Measurements from ENCODE around the gene TRAF6.
"Not testable (repeated sequence)": the region's sequence is repeated elsewhere in the genome, so short reads cannot be mapped to it uniquely, and the experiment has no call there.

The TRAF6 gene, protein sequence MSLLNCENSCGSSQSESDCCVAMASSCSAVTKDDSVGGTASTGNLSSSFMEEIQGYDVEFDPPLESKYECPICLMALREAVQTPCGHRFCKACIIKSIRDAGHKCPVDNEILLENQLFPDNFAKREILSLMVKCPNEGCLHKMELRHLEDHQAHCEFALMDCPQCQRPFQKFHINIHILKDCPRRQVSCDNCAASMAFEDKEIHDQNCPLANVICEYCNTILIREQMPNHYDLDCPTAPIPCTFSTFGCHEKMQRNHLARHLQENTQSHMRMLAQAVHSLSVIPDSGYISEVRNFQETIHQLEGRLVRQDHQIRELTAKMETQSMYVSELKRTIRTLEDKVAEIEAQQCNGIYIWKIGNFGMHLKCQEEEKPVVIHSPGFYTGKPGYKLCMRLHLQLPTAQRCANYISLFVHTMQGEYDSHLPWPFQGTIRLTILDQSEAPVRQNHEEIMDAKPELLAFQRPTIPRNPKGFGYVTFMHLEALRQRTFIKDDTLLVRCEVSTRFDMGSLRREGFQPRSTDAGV

DNA sequence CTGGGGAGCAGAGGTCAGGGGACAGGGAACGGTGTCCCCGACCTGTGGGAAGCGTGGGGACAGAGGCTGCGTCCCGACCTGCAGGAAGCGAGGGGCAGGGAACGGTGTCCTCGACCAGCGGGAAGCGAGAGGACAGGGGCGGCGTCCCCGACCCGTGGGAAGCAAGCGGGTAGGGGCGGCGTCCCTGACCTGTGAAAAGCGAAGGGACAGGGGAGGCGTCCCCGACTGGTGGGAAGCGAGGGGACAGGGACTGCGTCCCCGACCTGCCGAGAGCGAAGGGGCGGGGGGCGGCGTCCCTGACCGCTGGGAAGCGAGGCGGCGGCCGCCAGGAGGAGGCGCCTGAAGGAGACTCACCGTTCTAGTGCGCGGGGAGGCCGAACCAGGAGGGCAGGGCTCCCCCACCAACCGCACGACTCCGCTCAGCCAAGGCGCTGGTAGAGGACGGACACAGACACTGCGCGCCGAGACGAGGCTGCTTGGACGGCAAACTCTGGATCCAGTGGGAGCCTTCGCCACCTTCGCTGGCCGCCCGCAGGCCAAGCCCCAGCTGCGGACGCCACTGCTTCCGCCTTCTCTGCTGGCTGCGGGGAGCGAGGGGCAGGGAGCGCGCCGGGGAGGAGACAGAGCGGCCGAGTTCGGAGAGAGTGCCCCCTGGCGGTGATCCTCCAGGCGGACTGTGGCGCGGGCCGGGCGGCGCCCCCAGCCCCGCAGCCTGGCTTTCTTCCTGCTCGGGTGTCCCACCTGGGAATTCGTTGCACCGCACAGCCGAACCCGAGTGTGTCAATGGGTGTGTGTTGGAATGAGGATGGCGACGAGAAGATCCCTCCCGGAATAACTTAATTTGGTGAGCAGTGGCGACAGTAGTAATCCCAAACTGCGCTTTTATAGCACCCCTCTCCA is at the start of gene TRAF6:
Gene TRAF6 (minus strand): TSS at position 579 of the 900 bp plus-strand sequence. CDS start 8,757 bp downstream, outside the sequence.
- peak; percentile 53 for DNase-seq

GRCh38 chr11:36558571-36559413 is 48.7 kb upstream of the TRAF6 start:
- no peak for DNase-seq

DNA sequence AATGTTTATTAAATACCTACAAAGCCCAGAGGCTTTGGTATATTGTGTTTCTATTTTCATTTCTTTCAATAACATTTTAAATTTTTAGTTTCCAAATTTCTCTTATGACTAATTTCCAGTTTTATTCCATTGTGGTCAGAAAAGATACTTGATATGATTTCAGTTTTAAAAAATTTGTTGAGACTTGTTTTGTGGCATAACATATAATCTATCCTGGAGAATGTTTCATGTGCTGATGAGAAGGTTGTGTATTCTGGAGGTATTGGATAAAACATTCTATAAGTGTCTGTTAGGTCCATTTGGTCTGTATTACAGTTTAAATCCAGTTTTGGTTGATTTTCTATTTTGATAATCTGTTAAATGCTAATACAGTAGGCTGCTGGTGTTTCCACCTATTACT is 47.9 kb upstream of the TRAF6 start:
- DNase-seq = no peak

- not testable (repeated sequence) for DNase-seq
Observed at GRCh38 chr11:36557390-36557789, 47.3 kb upstream of the TRAF6 start.

DNA sequence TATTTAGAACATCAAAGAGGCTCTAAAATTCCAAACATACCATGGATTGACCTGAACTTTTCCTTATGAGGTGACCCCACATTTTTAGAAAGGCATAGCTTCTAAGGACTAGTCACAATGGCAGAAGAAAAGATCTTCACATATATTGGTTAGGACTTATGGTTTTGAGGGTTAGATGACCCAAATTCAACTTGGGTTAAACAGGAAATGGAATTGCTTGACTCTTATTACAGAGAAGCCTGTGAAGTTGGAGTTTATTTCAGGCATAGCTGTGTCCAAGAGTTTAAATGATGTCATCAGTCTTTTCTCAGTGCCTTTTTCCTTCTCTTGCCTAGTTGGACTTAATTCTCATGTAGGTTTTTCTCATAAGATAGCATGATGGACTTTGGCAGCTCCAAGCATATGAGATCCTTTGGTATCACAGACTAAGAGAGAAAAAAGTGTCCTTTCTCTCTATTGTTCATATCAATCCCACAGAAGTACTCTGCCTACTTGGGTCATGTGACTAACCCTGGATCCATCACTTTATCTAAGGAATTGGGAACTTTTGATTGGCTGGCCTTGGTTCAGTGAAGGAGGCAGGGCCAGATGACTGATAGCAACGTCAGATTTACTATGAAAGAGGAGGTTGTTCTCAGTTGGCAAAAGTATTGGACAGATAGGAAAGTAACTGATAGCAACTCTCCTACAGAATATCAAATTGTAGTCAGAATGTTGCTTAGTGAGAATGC is 40.5 kb upstream of the TRAF6 start:
- DNase-seq = no peak

- DNase-seq = peak; percentile 9
Observed at GRCh38 chr11:36540998-36541397, 30.9 kb upstream of the TRAF6 start.

- DNase-seq = no peak
Observed at GRCh38 chr11:36534276-36534840, 24.3 kb upstream of the TRAF6 start.

- no peak for DNase-seq
Observed at GRCh38 chr11:36532941-36533601, 23.0 kb upstream of the TRAF6 start.

GRCh38 chr11:36530840-36531239 is 20.8 kb upstream of the TRAF6 start:
- no peak for DNase-seq

DNA sequence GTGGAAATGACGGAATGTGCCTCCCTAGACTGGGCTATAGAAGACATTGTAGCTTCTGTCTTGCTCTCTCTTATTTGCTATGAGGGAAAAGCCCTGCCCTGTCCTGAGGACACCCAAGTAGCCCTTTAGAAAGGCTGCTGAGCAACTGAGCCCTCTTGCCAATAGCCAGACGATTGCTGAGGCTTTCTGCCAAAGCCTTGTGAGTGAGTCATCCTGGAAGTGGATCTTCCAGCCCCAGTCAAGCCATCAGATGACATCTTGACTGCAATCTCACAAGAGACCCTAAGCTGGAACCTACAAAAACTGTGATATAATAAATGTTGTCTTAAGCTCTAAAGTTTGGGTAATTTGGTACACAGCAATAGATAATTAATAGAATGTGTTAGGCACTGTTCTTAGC is 3.9 kb upstream of the TRAF6 start:
- no peak for DNase-seq

GRCh38 chr11:36512016-36512415 is 1.9 kb upstream of the TRAF6 start:
- no peak for DNase-seq

DNA sequence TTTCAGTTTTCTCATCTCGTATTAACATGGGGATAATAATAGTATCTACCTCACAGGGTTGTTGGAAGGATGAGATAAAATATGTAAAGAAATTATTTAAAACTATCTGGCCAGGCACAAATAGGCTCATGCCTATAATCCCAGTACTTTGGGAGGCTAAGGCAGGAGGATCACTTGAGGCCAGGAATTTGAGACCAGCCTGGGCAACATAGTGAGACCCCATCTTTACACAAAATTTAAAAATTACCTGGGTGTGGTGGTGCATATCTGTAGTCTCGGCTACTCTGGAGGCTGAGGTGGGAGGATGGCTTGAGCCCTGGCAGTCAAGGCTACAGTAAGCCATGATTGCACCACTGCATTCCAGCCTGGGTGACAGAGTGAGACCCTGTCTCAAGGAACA is 990 bp upstream of the TRAF6 start:
- not testable (repeated sequence) for DNase-seq

DNA sequence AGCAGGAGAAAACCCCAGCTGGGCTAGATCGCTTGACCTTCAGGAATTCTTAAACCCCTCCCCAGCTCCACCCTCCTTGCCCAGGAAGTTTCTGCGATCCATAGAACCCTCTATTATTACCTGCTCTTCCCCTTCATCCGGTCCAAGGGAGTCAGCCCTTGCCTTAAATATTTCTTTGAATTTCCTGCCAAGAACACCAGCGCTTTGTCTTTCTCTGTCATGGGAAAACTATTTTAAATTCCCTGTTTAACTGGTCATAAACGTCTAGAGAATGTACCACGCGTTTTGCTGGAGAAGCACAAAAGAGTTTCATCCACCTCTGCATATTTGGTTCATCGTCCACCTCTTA is 496 bp upstream of the TRAF6 start:
- DNase-seq = no peak

GRCh38 chr11:36509201-36509639 is 852 bp downstream of the TRAF6 start:
- no peak for DNase-seq

DNA sequence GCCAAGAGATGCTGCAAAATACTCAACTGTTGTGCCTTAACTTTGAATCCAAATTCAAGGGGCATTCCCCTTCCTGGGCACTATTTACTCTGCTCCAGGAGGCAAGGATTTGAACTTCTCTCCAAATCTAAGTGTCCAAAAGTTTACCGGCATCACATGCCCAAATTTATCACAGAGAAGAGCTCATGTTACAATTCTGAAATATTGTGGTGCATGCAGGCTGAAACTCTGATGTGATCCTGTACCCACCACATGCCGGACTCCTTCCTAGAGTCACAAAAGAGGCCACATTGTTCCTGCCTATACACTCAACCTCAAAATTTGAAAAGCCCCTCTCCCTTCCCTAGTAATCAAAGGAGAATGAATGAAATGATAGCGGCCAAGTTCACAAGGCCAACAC is 1.3 kb downstream of the TRAF6 start:
- no peak for DNase-seq

- DNase-seq = no peak
Observed at GRCh38 chr11:36507824-36508489, 2.1 kb downstream of the TRAF6 start.

DNA sequence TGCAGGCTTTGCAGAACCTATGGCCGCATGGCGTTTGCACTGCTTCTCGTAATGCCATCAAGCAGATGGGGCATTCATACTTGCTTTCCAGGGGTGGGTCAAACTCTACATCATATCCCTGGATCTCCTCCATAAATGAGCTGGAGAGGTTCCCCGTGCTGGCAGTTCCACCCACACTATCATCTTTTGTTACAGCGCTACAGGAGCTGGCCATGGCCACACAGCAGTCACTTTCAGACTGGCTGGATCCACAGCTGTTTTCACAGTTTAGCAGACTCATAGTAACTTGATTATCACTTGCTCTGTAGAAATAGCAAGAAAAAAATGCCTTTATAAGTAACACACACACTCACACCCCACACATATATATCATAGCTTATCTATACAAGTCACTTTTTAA is 8.8 kb downstream of the TRAF6 start:
- no peak for DNase-seq

DNA sequence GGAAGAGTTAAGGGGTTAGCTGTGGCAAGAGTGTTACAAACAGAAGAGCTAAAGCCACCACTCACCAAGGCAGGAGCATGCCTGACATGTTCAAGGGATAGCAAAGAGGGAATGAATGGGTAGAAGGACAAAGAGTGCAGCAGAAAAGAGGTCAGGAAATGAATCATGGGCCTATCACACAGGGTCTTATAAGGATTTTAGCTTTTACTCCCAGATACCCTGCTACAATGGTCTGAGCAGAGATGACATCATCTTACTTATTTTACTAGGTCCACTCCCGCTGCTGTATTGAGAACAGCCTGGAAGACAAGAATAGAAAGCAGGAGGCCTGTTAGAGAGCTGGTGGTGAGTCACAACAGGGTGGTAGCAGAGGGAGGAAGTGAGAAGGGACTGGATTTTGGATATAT is 9.8 kb downstream of the TRAF6 start:
- no peak for DNase-seq

- no peak for DNase-seq
Observed at GRCh38 chr11:36499315-36499714, 10.8 kb downstream of the TRAF6 start.

DNA sequence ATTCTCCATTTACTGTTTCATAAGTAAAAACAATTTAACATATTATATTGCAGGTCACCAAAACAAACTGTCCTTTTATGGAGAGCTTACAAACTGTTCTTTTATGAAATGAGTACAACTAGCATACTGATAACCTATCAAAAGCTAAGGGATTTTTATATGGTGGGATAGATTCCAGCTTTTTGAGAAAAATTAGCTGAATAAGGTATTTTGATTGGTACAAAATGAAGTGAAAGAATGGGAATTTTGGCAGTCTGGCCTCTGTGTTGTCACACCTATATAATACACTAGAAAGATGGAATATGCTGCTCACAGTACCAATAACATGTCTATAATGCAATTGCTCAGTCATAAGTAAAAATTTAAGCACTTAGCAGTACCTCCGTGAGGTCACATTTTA is 11.4 kb downstream of the TRAF6 start:
- no peak for DNase-seq

- DNase-seq = no peak
Observed at GRCh38 chr11:36493332-36493731, 16.7 kb downstream of the TRAF6 start.
